ENCODE data around the gene NAP1L3.

The NAP1L3 gene

DNA sequence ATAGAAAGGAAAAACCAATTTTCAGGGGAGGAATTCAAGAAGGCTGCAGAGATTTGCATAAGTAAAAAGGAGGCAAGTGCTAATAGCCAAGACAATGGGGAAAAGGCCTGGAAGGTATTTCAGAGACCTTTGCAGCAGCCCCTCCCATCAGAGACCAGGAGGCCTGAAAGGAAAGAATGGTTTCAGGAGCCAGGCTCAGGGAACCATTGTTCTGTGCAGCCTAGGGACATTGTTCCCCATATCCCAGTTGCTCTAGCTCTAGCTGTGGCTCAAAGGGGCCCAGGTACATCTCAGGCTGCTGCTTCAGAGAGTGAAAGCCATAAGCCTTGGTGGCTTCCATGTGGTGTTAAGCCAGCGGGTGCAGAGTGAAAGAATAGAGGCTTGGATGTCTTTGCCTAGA is 24.0 kb downstream of the NAP1L3 start:
- DNase-seq (ENCODE audit: low read depth), result no peak
- TF ChIP-seq, protein P1, sequence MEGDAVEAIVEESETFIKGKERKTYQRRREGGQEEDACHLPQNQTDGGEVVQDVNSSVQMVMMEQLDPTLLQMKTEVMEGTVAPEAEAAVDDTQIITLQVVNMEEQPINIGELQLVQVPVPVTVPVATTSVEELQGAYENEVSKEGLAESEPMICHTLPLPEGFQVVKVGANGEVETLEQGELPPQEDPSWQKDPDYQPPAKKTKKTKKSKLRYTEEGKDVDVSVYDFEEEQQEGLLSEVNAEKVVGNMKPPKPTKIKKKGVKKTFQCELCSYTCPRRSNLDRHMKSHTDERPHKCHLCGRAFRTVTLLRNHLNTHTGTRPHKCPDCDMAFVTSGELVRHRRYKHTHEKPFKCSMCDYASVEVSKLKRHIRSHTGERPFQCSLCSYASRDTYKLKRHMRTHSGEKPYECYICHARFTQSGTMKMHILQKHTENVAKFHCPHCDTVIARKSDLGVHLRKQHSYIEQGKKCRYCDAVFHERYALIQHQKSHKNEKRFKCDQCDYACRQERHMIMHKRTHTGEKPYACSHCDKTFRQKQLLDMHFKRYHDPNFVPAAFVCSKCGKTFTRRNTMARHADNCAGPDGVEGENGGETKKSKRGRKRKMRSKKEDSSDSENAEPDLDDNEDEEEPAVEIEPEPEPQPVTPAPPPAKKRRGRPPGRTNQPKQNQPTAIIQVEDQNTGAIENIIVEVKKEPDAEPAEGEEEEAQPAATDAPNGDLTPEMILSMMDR (IDR thresholded peaks at IDR 0.05; ENCODE audit: insufficient read depth, low read depth, low read length, missing control alignments), result no peak
- no peak overlapping the region for H3K4me3 ChIP-seq (ENCODE audit: low read length)

DNA sequence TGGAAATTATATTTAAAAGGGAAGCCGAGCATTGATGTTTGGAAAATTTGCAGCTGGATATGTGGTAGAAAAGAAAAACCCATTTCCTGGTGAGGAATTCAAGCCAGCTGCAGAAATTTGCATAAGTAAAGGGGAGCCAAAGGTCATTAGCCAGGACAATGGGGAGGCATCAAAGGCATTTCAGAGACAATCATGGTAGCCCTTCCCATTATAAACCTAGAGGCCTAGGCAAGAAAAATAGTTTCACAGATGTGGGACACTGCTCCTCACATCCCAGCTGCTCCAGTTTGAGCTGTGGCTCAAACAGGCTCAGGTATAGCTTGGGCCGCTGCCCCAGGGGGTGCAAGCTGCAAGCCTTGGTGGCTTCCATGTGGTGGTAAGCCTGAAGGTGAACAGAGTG is 35.8 kb downstream of the NAP1L3 start:
- DNase-seq (ENCODE audit: low read depth), result no peak
- TF ChIP-seq, protein P1 (IDR thresholded peaks at IDR 0.05; ENCODE audit: insufficient read depth, low read depth, low read length, missing control alignments), result no peak
- no peak overlapping the region for H3K4me3 ChIP-seq (ENCODE audit: low read length)

All from epithelial cell of esophagus (primary cell).